Mononuclear cell (primary cell): Measurements from ENCODE around the gene CD244. TPM values are rescaled to one million over a fixed set of nuclear protein-coding genes. Genes with fewer than 3 reads are reported as not detected.
"Not testable (repeated sequence)": the region's sequence is repeated elsewhere in the genome, so short reads cannot be mapped to it uniquely, and the experiment has no call there.

Experiments
- H3K27me3 ChIP-seq: 2 replicates; pipeline ENCODE4 v1.6.0; 2011; ENCODE audit warnings: low read length, control low read depth; ENCODE audit not compliant: insufficient read depth
- H3K4me1 ChIP-seq: 2 replicates; pipeline ENCODE4 v1.5.1; 2011; ENCODE audit warnings: mild to moderate bottlenecking, low read length, control low read depth; ENCODE audit not compliant: insufficient read depth
- H3K4me3 ChIP-seq: 2 replicates; pipeline ENCODE4 v1.5.1; 2011; ENCODE audit warnings: mild to moderate bottlenecking, low read length, moderate library complexity
- H3K9me3 ChIP-seq: 2 replicates; pipeline ENCODE4 v1.5.1; 2011; ENCODE audit warnings: low read depth, mild to moderate bottlenecking, control low read depth, low read length
- total RNA-seq: library from RNA; depleted of rRNA; stranded (reverse); fragments of >200 nt; gene quantifications from one replicate; pipeline ENCODE4 v1.2.3, GENCODE V29; 2012

Gene CD244
- total RNA-seq, 1 donor = 15.5 TPM

- Histone ChIP-seq H3K27me3 (peaks cover under 1% of the 10 kb centered on the region), H3K4me1 (peaks cover 33% of the 10 kb centered on the region), H3K9me3 (no peaks in the 10 kb centered on the region), H3K4me3 (no peak overlapping the region)
These were observed 21.9 kb upstream of the CD244 start for GRCh38 chr1:160884579-160884978.

- no peaks in the 10 kb centered on the region for H3K9me3 ChIP-seq
- no peak overlapping the region for H3K4me3 ChIP-seq
- no peaks in the 10 kb centered on the region for H3K27me3 ChIP-seq
- peaks cover 33% of the 10 kb centered on the region for H3K4me1 ChIP-seq
These were observed 21.2 kb upstream of the CD244 start for GRCh38 chr1:160883581-160884513.

- Histone ChIP-seq H3K4me1 (peaks cover 32% of the 10 kb centered on the region), H3K27me3 (no peaks in the 10 kb centered on the region), H3K4me3 (no peak overlapping the region), H3K9me3 (no peaks in the 10 kb centered on the region)
These were observed 19.9 kb upstream of the CD244 start for GRCh38 chr1:160882582-160882981.

GRCh38 chr1:160881264-160881663 lies 18.6 kb upstream of the CD244 start:
- H3K9me3 ChIP-seq, H3K27me3 ChIP-seq, H3K4me3 ChIP-seq: not testable (repeated sequence)
- H3K4me1 ChIP-seq = peaks cover 40% of the 10 kb centered on the region

GRCh38 chr1:160880216-160880615 lies 17.5 kb upstream of the CD244 start:
- no peaks in the 10 kb centered on the region for H3K27me3 ChIP-seq
- H3K4me1 ChIP-seq = peaks cover 49% of the 10 kb centered on the region
- no peak overlapping the region for H3K4me3 ChIP-seq
- H3K9me3 ChIP-seq = no peaks in the 10 kb centered on the region

- peaks cover 45% of the 10 kb centered on the region for H3K4me1 ChIP-seq
- no peaks in the 10 kb centered on the region for H3K27me3 ChIP-seq
- no peak overlapping the region for H3K4me3 ChIP-seq
- no peaks in the 10 kb centered on the region for H3K9me3 ChIP-seq
These were observed 16.4 kb upstream of the CD244 start for GRCh38 chr1:160879056-160879455.

GRCh38 chr1:160877221-160877620 lies 14.5 kb upstream of the CD244 start:
- H3K4me3 ChIP-seq = no peak overlapping the region
- H3K4me1 ChIP-seq = peaks cover 36% of the 10 kb centered on the region
- no peaks in the 10 kb centered on the region for H3K9me3 ChIP-seq
- no peaks in the 10 kb centered on the region for H3K27me3 ChIP-seq

GRCh38 chr1:160876311-160876710 lies 13.6 kb upstream of the CD244 start:
- Histone ChIP-seq H3K9me3 (no peaks in the 10 kb centered on the region), H3K4me1 (peaks cover 36% of the 10 kb centered on the region), H3K27me3 (no peaks in the 10 kb centered on the region), H3K4me3 (no peak overlapping the region)

- H3K4me3 ChIP-seq, H3K27me3 ChIP-seq, H3K9me3 ChIP-seq: not testable (repeated sequence)
- peaks cover 33% of the 10 kb centered on the region for H3K4me1 ChIP-seq
These were observed 12.9 kb upstream of the CD244 start for GRCh38 chr1:160875591-160875990.

- Histone ChIP-seq H3K27me3 (no peaks in the 10 kb centered on the region), H3K4me3 (no peak overlapping the region), H3K4me1 (peaks cover 31% of the 10 kb centered on the region), H3K9me3 (no peaks in the 10 kb centered on the region)
These were observed 12.2 kb upstream of the CD244 start for GRCh38 chr1:160874935-160875334.

GRCh38 chr1:160868141-160868540 lies 5.5 kb upstream of the CD244 start:
- Histone ChIP-seq H3K27me3 (no peaks in the 10 kb centered on the region), H3K9me3 (no peaks in the 10 kb centered on the region), H3K4me1 (peaks cover 47% of the 10 kb centered on the region), H3K4me3 (no peak overlapping the region)

- not testable (repeated sequence) for H3K9me3 ChIP-seq, H3K27me3 ChIP-seq, H3K4me3 ChIP-seq
- H3K4me1 ChIP-seq = peaks cover 52% of the 10 kb centered on the region
These were observed 5.0 kb upstream of the CD244 start for GRCh38 chr1:160867651-160868050.

GRCh38 chr1:160866695-160867260 lies 4.1 kb upstream of the CD244 start:
- no peaks in the 10 kb centered on the region for H3K9me3 ChIP-seq
- peaks cover 60% of the 10 kb centered on the region for H3K4me1 ChIP-seq
- no peaks in the 10 kb centered on the region for H3K27me3 ChIP-seq
- H3K4me3 ChIP-seq = no peak overlapping the region

GRCh38 chr1:160866001-160866694 lies 3.5 kb upstream of the CD244 start:
- no peaks in the 10 kb centered on the region for H3K9me3 ChIP-seq
- H3K27me3 ChIP-seq = no peaks in the 10 kb centered on the region
- peaks cover 67% of the 10 kb centered on the region for H3K4me1 ChIP-seq
- no peak overlapping the region for H3K4me3 ChIP-seq

GRCh38 chr1:160865337-160865736 lies 2.6 kb upstream of the CD244 start:
- Histone ChIP-seq H3K4me3 (no peak overlapping the region), H3K4me1 (peaks cover 73% of the 10 kb centered on the region), H3K27me3 (no peaks in the 10 kb centered on the region), H3K9me3 (no peaks in the 10 kb centered on the region)
